Duodenal mucosa (tissue), 2 donors: ENCODE measurements around the gene EHD2.

Source experiments
- H3K27ac ChIP-seq: one replicate; pipeline ENCODE4 v1.7.0; 2013; ENCODE audit warnings: low read depth, low read length
- H3K27me3 ChIP-seq, 2 donors: one replicate each; pipeline ENCODE4 v1.7.0; 2013; ENCODE audit warnings: low read length in 2 of 2, control low read depth in 1 of 2; ENCODE audit not compliant: insufficient read depth in 2 of 2, control insufficient read depth in 1 of 2
- H3K36me3 ChIP-seq, 2 donors: one replicate each; pipeline ENCODE4 v1.7.0; 2013; ENCODE audit warnings: low read length in 2 of 2, control low read depth in 1 of 2; ENCODE audit not compliant: insufficient read depth in 2 of 2, control insufficient read depth in 1 of 2
- H3K4me1 ChIP-seq, 2 donors: one replicate each; pipeline ENCODE4 v1.7.0; 2013; ENCODE audit warnings: low read length in 2 of 2, control low read depth in 1 of 2; ENCODE audit not compliant: insufficient read depth in 2 of 2, control insufficient read depth in 1 of 2
- H3K4me3 ChIP-seq, 2 donors: one replicate each; pipeline ENCODE4 v1.7.0; 2013; ENCODE audit warnings: low read length in 2 of 2, low read depth in 1 of 2
- H3K9ac ChIP-seq, 2 donors: one replicate each; pipeline ENCODE4 v1.7.0; 2013; ENCODE audit warnings: low read length in 2 of 2, low read depth in 1 of 2
- H3K9me3 ChIP-seq, 2 donors: one replicate each; pipeline ENCODE4 v1.7.0; 2013; ENCODE audit warnings: low read length in 2 of 2, control low read depth in 1 of 2; ENCODE audit not compliant: control insufficient read depth in 1 of 2

The EHD2 gene

DNA sequence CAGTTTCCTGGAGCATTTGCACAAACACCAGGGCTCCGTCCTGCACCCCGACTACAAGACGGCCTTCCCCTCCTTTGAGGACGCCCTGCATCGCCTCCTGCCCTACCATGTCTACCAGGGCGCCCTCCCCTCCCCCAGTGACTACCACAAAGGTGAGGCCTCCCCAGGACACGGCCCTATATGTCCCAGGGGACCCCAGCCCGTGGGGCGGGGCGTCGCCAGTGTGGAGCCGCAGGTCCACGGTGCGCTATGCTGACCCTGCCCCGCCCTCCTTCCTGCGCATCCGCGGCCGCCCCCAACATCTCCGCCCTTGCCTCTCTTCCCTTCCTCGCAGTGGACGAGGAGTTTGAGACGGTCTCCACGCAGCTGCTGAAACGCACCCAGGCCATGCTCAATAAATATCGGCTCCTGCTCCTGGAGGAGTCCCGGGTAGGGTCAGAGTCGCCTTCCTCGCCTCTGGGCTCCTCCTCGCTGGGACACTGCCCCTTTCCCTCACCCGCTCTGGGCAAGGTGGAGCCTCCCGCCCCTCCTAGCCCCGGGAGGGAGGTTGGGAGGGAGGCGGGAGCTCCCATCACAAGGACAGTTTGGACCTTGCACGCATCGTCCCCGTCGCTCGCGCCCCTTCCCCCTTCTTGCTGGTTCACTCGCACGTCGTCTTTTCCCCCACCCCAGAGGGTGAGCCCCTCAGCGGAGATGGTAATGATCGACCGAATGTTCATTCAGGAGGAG lies 14.4 kb upstream of the EHD2 start:
- Histone ChIP-seq H3K9me3 (no peaks in the 10 kb centered on the region), H3K4me3 (no peak overlapping the region), H3K36me3 (peaks cover 8 to 36% of the 10 kb centered on the region in 2 donors), H3K27me3 (no peaks in the 10 kb centered on the region), H3K4me1 (no peaks in the 10 kb centered on the region), H3K27ac (no peak overlapping the region), H3K9ac (no peak overlapping the region)

DNA sequence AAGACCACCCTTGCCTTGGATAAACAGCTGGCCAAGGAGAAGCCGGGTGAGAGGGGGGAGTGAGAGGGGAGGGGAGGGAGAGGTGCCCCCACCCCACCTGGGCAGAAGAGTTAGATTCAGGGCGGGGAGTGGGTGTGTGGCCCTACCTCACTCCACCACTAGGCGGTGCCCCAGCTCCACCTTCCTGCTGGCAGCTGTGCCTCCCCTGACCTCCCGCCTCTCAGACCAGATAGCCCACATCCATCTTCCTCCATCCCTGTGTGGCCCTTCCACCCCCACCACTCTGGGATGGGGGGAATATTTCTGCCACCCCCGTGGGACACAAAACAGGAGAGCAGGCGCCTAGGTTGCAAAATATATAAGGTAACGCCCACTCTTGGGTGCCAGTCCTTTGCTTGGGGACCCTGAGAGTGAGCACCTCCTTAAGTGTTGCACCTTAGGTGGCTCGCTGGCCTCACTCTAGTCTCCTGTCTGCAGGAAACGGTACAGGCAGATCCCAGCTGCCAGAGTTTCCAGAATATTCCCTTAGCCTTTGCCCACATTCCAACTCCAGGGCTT lies 13.8 kb upstream of the EHD2 start:
- peaks cover 8 to 36% of the 10 kb centered on the region in 2 donors for H3K36me3 ChIP-seq
- no peaks in the 10 kb centered on the region for H3K4me1 ChIP-seq
- no peak overlapping the region for H3K9ac ChIP-seq
- no peaks in the 10 kb centered on the region for H3K27me3 ChIP-seq
- H3K27ac ChIP-seq = no peak overlapping the region
- no peaks in the 10 kb centered on the region for H3K9me3 ChIP-seq
- no peak overlapping the region for H3K4me3 ChIP-seq

DNA sequence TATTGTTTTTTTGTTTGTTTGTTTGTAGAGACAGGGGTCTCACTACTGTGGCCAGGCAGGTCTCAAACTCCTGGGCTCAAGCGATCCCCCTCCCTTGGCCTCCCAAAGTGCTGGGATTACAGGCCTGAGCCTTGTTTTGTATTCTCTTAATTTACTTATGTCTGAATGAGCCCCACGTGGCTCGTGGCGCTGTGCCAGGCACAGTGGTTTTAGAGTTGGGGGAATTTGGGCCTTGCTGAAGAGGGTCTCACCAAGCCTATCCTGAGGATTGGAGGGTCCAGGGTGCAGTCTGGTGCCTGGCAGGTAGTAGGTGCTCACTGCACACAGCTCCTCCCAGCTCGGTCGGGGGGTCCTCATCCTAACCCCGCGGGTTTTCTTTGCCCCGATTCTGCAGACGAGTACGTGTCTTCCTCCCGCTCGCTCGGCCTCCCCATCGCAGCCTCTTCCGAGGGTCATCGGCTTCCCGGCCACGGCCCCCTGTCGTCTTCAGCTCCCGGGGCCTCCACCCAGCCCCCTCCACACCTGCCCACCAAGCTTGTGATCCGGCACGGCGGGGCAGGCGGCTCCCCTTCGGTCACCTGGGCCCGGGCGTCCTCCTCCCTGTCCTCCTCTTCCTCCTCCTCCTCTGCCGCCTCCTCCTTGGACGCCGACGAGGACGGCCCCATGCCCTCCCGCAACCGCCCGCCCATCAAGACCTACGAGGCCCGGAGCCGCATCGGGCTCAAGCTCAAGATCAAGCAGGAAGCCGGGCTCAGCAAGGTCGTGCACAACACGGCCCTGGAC lies 12.1 kb upstream of the EHD2 start:
- H3K4me3 ChIP-seq = no peak overlapping the region
- H3K9ac ChIP-seq = no peak overlapping the region
- H3K4me1 ChIP-seq = no peaks in the 10 kb centered on the region
- H3K9me3 ChIP-seq = no peaks in the 10 kb centered on the region
- H3K27ac ChIP-seq = no peak overlapping the region
- H3K36me3 ChIP-seq = peaks cover 8 to 31% of the 10 kb centered on the region in 2 donors
- H3K27me3 ChIP-seq = no peaks in the 10 kb centered on the region

DNA sequence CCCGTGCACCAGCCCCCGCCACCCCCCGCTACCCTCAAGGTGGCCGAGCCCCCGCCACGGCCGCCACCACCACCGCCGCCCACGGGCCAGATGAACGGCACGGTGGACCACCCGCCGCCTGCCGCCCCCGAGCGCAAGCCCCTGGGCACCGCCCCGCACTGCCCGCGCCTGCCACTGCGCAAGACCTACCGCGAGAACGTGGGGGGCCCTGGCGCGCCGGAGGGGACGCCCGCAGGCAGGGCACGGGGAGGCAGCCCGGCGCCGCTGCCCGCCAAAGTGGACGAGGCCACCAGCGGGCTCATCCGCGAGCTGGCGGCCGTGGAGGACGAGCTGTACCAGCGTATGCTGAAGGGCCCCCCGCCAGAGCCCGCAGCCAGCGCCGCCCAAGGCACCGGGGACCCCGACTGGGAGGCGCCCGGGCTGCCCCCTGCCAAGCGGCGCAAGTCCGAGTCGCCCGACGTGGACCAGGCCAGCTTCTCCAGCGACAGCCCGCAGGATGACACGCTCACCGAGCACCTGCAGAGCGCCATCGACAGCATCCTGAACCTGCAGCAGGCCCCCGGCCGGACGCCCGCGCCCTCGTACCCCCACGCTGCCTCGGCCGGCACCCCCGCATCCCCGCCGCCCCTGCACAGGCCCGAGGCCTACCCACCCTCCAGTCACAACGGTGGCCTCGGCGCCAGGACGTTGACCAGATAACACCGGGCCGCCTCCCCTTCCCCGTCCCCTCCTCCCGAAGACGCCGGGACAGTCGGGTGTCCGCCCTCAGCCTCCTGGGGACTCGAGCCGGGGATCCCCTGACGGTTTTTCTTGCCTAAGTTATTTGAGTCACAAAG lies 11.3 kb upstream of the EHD2 start:
- Histone ChIP-seq H3K36me3 (peaks cover 8 to 31% of the 10 kb centered on the region in 2 donors), H3K9ac (no peak overlapping the region), H3K27me3 (no peaks in the 10 kb centered on the region), H3K4me3 (no peak overlapping the region), H3K9me3 (no peaks in the 10 kb centered on the region), H3K27ac (no peak overlapping the region), H3K4me1 (no peaks in the 10 kb centered on the region)

GRCh38 chr19:47702671-47703070 lies 10.6 kb upstream of the EHD2 start:
- Histone ChIP-seq H3K27ac (no peak overlapping the region), H3K4me3 (no peak overlapping the region), H3K4me1 (no peaks in the 10 kb centered on the region), H3K9me3 (no peaks in the 10 kb centered on the region), H3K36me3 (peaks cover 8 to 31% of the 10 kb centered on the region in 2 donors), H3K9ac (no peak overlapping the region), H3K27me3 (no peaks in the 10 kb centered on the region)

DNA sequence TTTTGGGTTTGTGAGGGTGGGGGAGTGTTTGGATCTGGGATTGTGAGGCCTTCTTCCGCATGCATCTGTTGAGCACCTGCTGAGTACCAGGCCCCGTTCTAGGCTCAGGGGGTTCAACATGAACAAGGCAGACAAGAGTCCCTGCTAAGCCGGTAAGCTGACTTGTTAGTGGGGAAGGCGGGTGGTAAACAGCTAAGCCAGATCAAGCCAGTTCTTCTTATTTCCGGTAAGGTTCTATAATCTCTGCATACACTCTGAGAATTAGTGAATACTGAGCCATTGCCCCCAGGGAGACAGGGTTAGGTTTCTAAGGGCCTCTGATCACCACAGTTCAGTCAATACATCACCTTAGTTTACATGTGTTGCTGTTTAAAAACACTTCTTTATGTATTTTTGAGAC lies 9.9 kb upstream of the EHD2 start:
- Histone ChIP-seq H3K9ac (no peak overlapping the region), H3K9me3 (no peaks in the 10 kb centered on the region), H3K4me1 (no peaks in the 10 kb centered on the region), H3K27ac (no peak overlapping the region), H3K27me3 (no peaks in the 10 kb centered on the region), H3K4me3 (no peak overlapping the region), H3K36me3 (peaks cover 8 to 31% of the 10 kb centered on the region in 2 donors)

DNA sequence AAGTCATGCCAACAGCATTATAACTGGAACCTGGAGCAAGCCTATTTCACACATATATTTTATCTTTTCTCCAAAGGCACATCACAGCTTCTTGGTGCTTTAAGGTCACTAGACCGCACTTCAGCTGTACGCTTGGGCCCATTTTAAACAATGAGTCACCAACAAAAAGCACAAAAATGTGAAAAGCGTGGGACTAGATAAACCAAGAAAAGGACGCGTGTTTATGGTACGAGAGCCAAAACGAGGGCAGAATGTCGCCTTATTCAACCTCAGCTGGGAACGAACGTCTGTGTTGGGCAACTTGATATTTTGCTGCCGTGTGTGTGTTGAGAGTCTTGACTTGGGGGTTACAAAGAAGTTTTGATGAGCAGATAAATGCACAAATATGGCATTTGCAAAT lies 9.2 kb upstream of the EHD2 start:
- Histone ChIP-seq H3K9me3 (no peaks in the 10 kb centered on the region), H3K27me3 (no peaks in the 10 kb centered on the region), H3K27ac (no peak overlapping the region), H3K4me3 (no peak overlapping the region), H3K9ac (no peak overlapping the region), H3K36me3 (peaks cover 8 to 27% of the 10 kb centered on the region in 2 donors), H3K4me1 (no peaks in the 10 kb centered on the region)

- Histone ChIP-seq H3K36me3 (peaks cover 8 to 21% of the 10 kb centered on the region in 2 donors), H3K4me1 (no peaks in the 10 kb centered on the region), H3K27ac (no peak overlapping the region), H3K4me3 (no peak overlapping the region), H3K9me3 (no peaks in the 10 kb centered on the region), H3K27me3 (no peaks in the 10 kb centered on the region), H3K9ac (no peak overlapping the region)
Observed at GRCh38 chr19:47704656-47705055, 8.6 kb upstream of the EHD2 start.

GRCh38 chr19:47707135-47707925 lies 5.9 kb upstream of the EHD2 start:
- no peak overlapping the region for H3K4me3 ChIP-seq

More at GRCh38 chr19:47707135-47707925, 5.9 kb upstream of the EHD2 start:
- Histone ChIP-seq H3K9ac (no peak overlapping the region), H3K9me3 (no peaks in the 10 kb centered on the region), H3K27me3 (peaks cover 0 to 4% of the 10 kb centered on the region in 2 donors), H3K4me1 (no peaks in the 10 kb centered on the region), H3K27ac (no peak overlapping the region), H3K36me3 (peaks cover 6 to 7% of the 10 kb centered on the region in 2 donors)
